ENCODE data around the gene TAF12.

- TF ChIP-seq CTCF (IDR thresholded peaks at IDR 0.05; ENCODE audit: insufficient read depth, low read length) (no peak), POLR2AphosphoS5 (IDR thresholded peaks at IDR 0.05; ENCODE audit: low read depth) (no peak), GABPA (IDR thresholded peaks at IDR 0.05; ENCODE audit: low read depth) (no peak), REST (IDR thresholded peaks at IDR 0.05; ENCODE audit: insufficient replicate concordance, low read depth) (no peak)
Observed at GRCh38 chr1:28606771-28607170, 36.1 kb downstream of the TAF12 start.
